Smooth muscle cell (in vitro differentiated cells): Measurements from ENCODE around the gene UBASH3A. TPM values are rescaled to one million over a fixed set of nuclear protein-coding genes. Genes with fewer than 3 reads are reported as not detected.

Experiments
- DNase-seq: peaks from one replicate; lab custom pipeline; 2025; ENCODE audit not compliant: unreplicated experiment; lab: John Stamatoyannopoulos, UW
- H2AFZ ChIP-seq: fragments of 200-600 bp; sonication (generic); 2 replicates; pipeline ENCODE4 v1.6.0; 2016; ENCODE audit warnings: antibody characterized with exemption, low read depth, mild to moderate bottlenecking
- H3F3A ChIP-seq: fragments of 200-600 bp; sonication (generic); 2 replicates; pipeline ENCODE4 v1.6.0; 2017; ENCODE audit warnings: antibody characterized with exemption, low read depth
- H3K27ac ChIP-seq: fragments of 200-600 bp; sonication (generic); 2 replicates; pipeline ENCODE4 v1.5.1; 2016; ENCODE audit warnings: low read depth, mild to moderate bottlenecking
- H3K27me3 ChIP-seq: fragments of 200-600 bp; sonication (generic); 2 replicates; pipeline ENCODE4 v1.6.1; 2016; ENCODE audit warnings: low read depth, mild to moderate bottlenecking
- H3K36me3 ChIP-seq: fragments of 200-600 bp; sonication (generic); 2 replicates; pipeline ENCODE4 v1.5.1; 2016; ENCODE audit warnings: low read depth
- H3K4me1 ChIP-seq: fragments of 200-600 bp; sonication (generic); 2 replicates; pipeline ENCODE4 v1.5.1; 2016; ENCODE audit warnings: low read depth
- H3K4me2 ChIP-seq: fragments of 200-600 bp; sonication (generic); 2 replicates; pipeline ENCODE4 v1.6.0; 2016; ENCODE audit warnings: mild to moderate bottlenecking
- H3K4me3 ChIP-seq: fragments of 200-600 bp; sonication (generic); 2 replicates; pipeline ENCODE4 v1.5.1; 2016; ENCODE audit warnings: mild to moderate bottlenecking
- H3K79me2 ChIP-seq: fragments of 200-600 bp; sonication (generic); 2 replicates; pipeline ENCODE4 v1.6.0; 2016; ENCODE audit warnings: low read depth, mild to moderate bottlenecking
- H3K9ac ChIP-seq: fragments of 200-600 bp; sonication (generic); 2 replicates; pipeline ENCODE4 v1.6.0; 2016; ENCODE audit warnings: low read depth
- H3K9me3 ChIP-seq: fragments of 200-600 bp; sonication (generic); replicated peaks from 2 replicates; pipeline ENCODE4 v1.5.1; 2016; ENCODE audit warnings: low read depth
- H4K20me1 ChIP-seq: fragments of 200-600 bp; sonication (generic); 2 replicates; pipeline ENCODE4 v1.6.0; 2016; ENCODE audit warnings: low read depth
- WGBS: methylation state at CpG from one replicate; pipeline ENCODE4 v1.1.7; 2016; ENCODE audit warnings: low lambda C conversion rate; 5-methylcytosine and 5-hydroxymethylcytosine counted together
- polyA plus RNA-seq: library from polyadenylated mRNA; unstranded; fragments of >200 nt; fragmentation: Nextera tagmentation; extraction: Ambion mirVana; gene quantifications from 2 replicates; pipeline ENCODE4 v1.2.1, GENCODE V29; 2016
- total RNA-seq: library from RNA; depleted of rRNA; stranded (reverse); fragments of >200 nt; gene quantifications from 2 replicates; pipeline ENCODE4 v1.2.3, GENCODE V29; 2014
- TF ChIP-seq, protein P1 (sequence below): fragments of 200-600 bp; sonication (generic); IDR thresholded peaks from 2 replicates; pipeline ENCODE4 v1.5.1; 2017; ENCODE audit warnings: borderline replicate concordance, mild to moderate bottlenecking, antibody characterized with exemption; ENCODE audit not compliant: insufficient read depth, poor library complexity, severe bottlenecking

The UBASH3A gene
- total and polyA plus RNA-seq, 2 experiments from 2014 or later: not detected

DNA sequence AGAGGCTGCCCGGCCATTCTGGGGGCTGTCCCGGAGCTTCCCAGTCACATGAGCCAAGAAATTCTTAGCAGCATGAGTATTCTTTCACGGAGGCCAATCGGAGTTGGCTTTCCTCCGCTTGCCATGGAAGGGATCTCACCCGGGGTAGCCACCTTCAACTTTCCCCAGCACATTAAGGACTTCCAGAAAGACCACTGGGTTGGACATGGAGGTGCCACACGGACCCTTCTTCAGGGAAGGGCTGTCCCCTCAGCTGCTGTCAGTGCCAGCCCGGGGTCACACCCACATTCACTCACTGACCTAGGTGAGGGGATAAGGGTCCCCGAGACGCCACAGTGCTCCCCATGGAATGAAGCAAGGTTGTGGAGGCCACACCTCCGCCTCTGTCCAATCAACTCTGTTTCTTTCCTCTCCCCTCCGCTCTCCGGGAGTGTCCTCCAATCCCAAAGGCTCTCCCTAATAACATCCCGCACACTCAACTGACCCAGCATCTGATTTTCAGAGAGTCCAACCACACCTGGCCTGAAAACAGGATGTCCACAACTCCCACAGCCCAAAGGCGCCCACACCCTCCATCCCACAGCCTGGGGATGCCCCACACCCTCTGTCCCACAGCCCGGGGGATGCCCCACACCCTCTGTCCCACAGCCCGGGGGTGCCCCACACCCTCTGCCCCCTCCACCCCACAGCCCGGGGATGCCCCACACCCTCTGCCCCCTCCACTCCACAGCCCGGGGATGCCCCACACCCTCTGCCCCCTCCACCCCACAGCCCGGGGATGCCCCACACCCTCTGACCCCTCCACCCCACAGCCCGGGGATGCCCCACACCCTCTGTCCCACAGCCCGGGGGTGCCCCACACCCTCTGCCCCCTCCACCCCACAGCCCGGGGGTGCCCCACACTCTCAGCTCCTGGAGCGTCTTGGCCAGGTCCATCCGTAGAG, 73.0 kb downstream of the UBASH3A start:
- H3K79me2 ChIP-seq: no peaks in the 10 kb centered on the region
- no peaks in the 10 kb centered on the region for H3K9me3 ChIP-seq
- no peaks in the 10 kb centered on the region for H4K20me1 ChIP-seq
- H3K27ac ChIP-seq: no peak overlapping the region
- H2AFZ ChIP-seq: no peak overlapping the region
- TF ChIP-seq, protein P1, sequence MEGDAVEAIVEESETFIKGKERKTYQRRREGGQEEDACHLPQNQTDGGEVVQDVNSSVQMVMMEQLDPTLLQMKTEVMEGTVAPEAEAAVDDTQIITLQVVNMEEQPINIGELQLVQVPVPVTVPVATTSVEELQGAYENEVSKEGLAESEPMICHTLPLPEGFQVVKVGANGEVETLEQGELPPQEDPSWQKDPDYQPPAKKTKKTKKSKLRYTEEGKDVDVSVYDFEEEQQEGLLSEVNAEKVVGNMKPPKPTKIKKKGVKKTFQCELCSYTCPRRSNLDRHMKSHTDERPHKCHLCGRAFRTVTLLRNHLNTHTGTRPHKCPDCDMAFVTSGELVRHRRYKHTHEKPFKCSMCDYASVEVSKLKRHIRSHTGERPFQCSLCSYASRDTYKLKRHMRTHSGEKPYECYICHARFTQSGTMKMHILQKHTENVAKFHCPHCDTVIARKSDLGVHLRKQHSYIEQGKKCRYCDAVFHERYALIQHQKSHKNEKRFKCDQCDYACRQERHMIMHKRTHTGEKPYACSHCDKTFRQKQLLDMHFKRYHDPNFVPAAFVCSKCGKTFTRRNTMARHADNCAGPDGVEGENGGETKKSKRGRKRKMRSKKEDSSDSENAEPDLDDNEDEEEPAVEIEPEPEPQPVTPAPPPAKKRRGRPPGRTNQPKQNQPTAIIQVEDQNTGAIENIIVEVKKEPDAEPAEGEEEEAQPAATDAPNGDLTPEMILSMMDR: no peak
- no peaks in the 10 kb centered on the region for H3K4me1 ChIP-seq
- no peaks in the 10 kb centered on the region for H3K36me3 ChIP-seq
- peaks cover 18% of the 10 kb centered on the region for H3F3A ChIP-seq
- H3K9ac ChIP-seq: no peak overlapping the region
- no peak overlapping the region for H3K4me3 ChIP-seq
- H3K27me3 ChIP-seq: no peaks in the 10 kb centered on the region
- 92% methylated on average over 19 of the region's 25 CpGs for WGBS
- H3K4me2 ChIP-seq: no peak overlapping the region
- no peak for DNase-seq

DNA sequence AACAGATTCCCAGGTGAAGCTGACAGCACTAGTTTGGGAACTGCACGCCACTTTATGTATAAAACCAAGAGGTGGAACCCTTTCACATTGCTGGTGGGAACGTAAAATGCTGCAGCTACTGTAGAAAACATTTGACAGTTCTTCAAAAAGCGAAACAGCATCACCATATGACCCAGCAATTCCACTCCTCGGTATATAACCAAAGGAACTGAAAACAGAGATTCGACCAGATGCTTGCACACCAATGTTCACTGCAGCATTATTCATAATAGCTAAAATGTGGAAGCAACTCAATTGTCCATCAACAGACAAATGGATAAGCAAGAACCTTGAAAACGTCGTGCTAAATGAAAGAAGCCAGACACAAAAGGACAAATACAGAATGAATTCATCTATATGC, 74.8 kb downstream of the UBASH3A start:
- no peak overlapping the region for H3K4me2 ChIP-seq
- DNase-seq: no peak
- no peaks in the 10 kb centered on the region for H3K9me3 ChIP-seq
- H3K9ac ChIP-seq: no peak overlapping the region
- TF ChIP-seq, protein P1: no peak
- no peaks in the 10 kb centered on the region for H3K79me2 ChIP-seq
- H3K27ac ChIP-seq: no peak overlapping the region
- no peak overlapping the region for H3K4me3 ChIP-seq
- H3K36me3 ChIP-seq: no peaks in the 10 kb centered on the region
- no peaks in the 10 kb centered on the region for H3K27me3 ChIP-seq
- H2AFZ ChIP-seq: no peak overlapping the region
- H4K20me1 ChIP-seq: no peaks in the 10 kb centered on the region
- peaks cover 18% of the 10 kb centered on the region for H3F3A ChIP-seq
- 93% methylated on average over 7 of the region's 7 CpGs for WGBS
- H3K4me1 ChIP-seq: no peaks in the 10 kb centered on the region

DNA sequence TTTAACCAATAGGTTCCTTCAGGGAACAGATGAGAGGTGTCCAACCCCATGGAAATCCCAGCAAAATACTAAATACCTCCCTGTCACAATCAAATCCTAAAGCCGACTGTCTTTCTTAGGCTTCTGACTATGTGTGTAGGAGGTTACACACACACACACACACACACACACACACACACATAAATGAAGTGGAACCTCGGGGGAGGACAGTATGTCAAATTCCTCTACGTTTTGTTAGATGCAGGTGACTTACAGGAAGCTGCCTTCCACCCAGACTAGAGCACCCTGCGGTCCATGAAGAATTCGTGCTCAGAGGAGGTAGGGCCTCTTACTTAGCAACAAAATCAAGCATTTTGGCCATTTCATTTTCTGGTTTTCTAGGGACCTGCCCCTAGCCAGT, 75.9 kb downstream of the UBASH3A start:
- H4K20me1 ChIP-seq: no peaks in the 10 kb centered on the region

More for the DNA sequence above, 75.9 kb downstream of the UBASH3A start:
- Histone ChIP-seq H3K27me3 (no peaks in the 10 kb centered on the region), H3K4me1 (no peaks in the 10 kb centered on the region), H3K9me3 (no peaks in the 10 kb centered on the region), H2AFZ (no peak overlapping the region), H3F3A (peaks cover 8% of the 10 kb centered on the region), H3K4me3 (no peak overlapping the region), H3K9ac (no peak overlapping the region), H3K79me2 (no peaks in the 10 kb centered on the region), H3K36me3 (no peaks in the 10 kb centered on the region), H3K4me2 (no peak overlapping the region), H3K27ac (no peak overlapping the region)
- WGBS: 86% methylated on average over 5 of the region's 5 CpGs
- DNase-seq: no peak
- TF ChIP-seq, protein P1: no peak
